ENCODE results near the gene CLGN. TPM values are rescaled to one million over a fixed set of nuclear protein-coding genes. Genes with fewer than 3 reads are reported as not detected.
"Not testable (repeated sequence)": the region's sequence is repeated elsewhere in the genome, so short reads cannot be mapped to it uniquely, and the experiment has no call there.

The CLGN gene
- total and polyA plus RNA-seq, 9 donors = 0.12 to 6.4 (median 0.82) TPM

GRCh38 chr4:140463614-140464013 lies 36.2 kb upstream of the CLGN start:
- Histone ChIP-seq H3K4me3 (no peak overlapping the region), H3K27ac (no peak overlapping the region), H3K4me1 (ENCODE audit: insufficient read depth) (no peaks in the 10 kb centered on the region), H3K27me3 (no peaks in the 10 kb centered on the region), H3K9me3 (no peaks in the 10 kb centered on the region), H3K36me3 (no peaks in the 10 kb centered on the region)
- no peak for DNase-seq
- 17 to 35% (median 18%) methylated on average over 1 of the region's 1 CpG for WGBS, 3 donors
- intact Hi-C loops (cut with DNase I) = no loop called here
- TF ChIP-seq EP300 (IDR thresholded peaks at IDR 0.05) (no peak), POLR2A (IDR thresholded peaks at IDR 0.05) (no peak), CTCF (IDR thresholded peaks at IDR 0.05) (no peak)

GRCh38 chr4:140463182-140463581 lies 35.7 kb upstream of the CLGN start:
- Histone ChIP-seq H3K9me3 (no peaks in the 10 kb centered on the region), H3K27ac (no peak overlapping the region), H3K36me3 (no peaks in the 10 kb centered on the region), H3K4me3 (no peak overlapping the region), H3K27me3 (no peaks in the 10 kb centered on the region), H3K4me1 (ENCODE audit: insufficient read depth) (no peaks in the 10 kb centered on the region)
- TF ChIP-seq CTCF (IDR thresholded peaks at IDR 0.05) = no peak
- no peak for TF ChIP-seq EP300 (IDR thresholded peaks at IDR 0.05)
- no peak for TF ChIP-seq POLR2A (IDR thresholded peaks at IDR 0.05)
- WGBS, 3 donors = 39 to 62% (median 43%) methylated on average over 3 of the region's 3 CpGs
- DNase-seq = no peak
- intact Hi-C loops (cut with DNase I) = no loop called here

GRCh38 chr4:140450352-140450751 lies 22.9 kb upstream of the CLGN start:
- Histone ChIP-seq H3K4me1 (ENCODE audit: insufficient read depth) (no peaks in the 10 kb centered on the region), H3K4me3 (no peak overlapping the region), H3K9me3 (no peaks in the 10 kb centered on the region), H3K27ac (no peak overlapping the region), H3K36me3 (no peaks in the 10 kb centered on the region), H3K27me3 (no peaks in the 10 kb centered on the region)
- no peak for DNase-seq
- intact Hi-C loops (cut with DNase I) = no loop called here
- WGBS, 3 donors = 58 to 62% (median 61%) methylated on average over 3 of the region's 3 CpGs
- TF ChIP-seq EP300 (IDR thresholded peaks at IDR 0.05) (no peak), CTCF (IDR thresholded peaks at IDR 0.05) (no peak), POLR2A (IDR thresholded peaks at IDR 0.05) (no peak)

GRCh38 chr4:140448830-140449229 lies 21.4 kb upstream of the CLGN start:
- Histone ChIP-seq H3K4me1 (ENCODE audit: insufficient read depth) (no peaks in the 10 kb centered on the region), H3K27me3 (no peaks in the 10 kb centered on the region), H3K4me3 (no peak overlapping the region), H3K27ac (no peak overlapping the region), H3K9me3 (no peaks in the 10 kb centered on the region), H3K36me3 (no peaks in the 10 kb centered on the region)
- no peak for DNase-seq
- 21 to 31% (median 22%) methylated on average over 2 of the region's 2 CpGs for WGBS, 3 donors
- intact Hi-C loops (cut with DNase I) = no loop called here
- TF ChIP-seq CTCF (IDR thresholded peaks at IDR 0.05) = no peak
- TF ChIP-seq POLR2A (IDR thresholded peaks at IDR 0.05) = no peak
- TF ChIP-seq EP300 (IDR thresholded peaks at IDR 0.05) = no peak

GRCh38 chr4:140448162-140448561 lies 20.7 kb upstream of the CLGN start:
- H3K4me3 ChIP-seq = no peak overlapping the region
- 47 to 60% (median 49%) methylated on average over 3 of the region's 3 CpGs for WGBS, 3 donors
- H3K4me1 ChIP-seq (ENCODE audit: insufficient read depth) = no peaks in the 10 kb centered on the region
- no peaks in the 10 kb centered on the region for H3K27me3 ChIP-seq
- H3K27ac ChIP-seq = no peak overlapping the region
- no peaks in the 10 kb centered on the region for H3K9me3 ChIP-seq
- TF ChIP-seq CTCF (IDR thresholded peaks at IDR 0.05) = no peak
- TF ChIP-seq POLR2A (IDR thresholded peaks at IDR 0.05) = no peak
- no peak for TF ChIP-seq EP300 (IDR thresholded peaks at IDR 0.05)
- no peaks in the 10 kb centered on the region for H3K36me3 ChIP-seq
- intact Hi-C loops (cut with DNase I) = no loop called here
- DNase-seq = no peak

GRCh38 chr4:140444347-140444746 lies 16.9 kb upstream of the CLGN start:
- intact Hi-C loops (cut with DNase I) = not testable (repeated sequence)

More at GRCh38 chr4:140444347-140444746, 16.9 kb upstream of the CLGN start:
- not testable (repeated sequence) for H3K27ac ChIP-seq; H3K36me3 ChIP-seq; H3K9me3 ChIP-seq; H3K4me3 ChIP-seq; H3K27me3 ChIP-seq; H3K4me1 ChIP-seq (ENCODE audit: insufficient read depth); DNase-seq
- WGBS, 3 donors = 87 to 92% (median 90%) methylated on average over 4 of the region's 4 CpGs
